Gastrocnemius medialis (tissue), 4 donors: ENCODE data around the gene PPY. TPM values are rescaled to one million over a fixed set of nuclear protein-coding genes. Genes with fewer than 3 reads are reported as not detected.
"Not testable (repeated sequence)": the region's sequence is repeated elsewhere in the genome, so short reads cannot be mapped to it uniquely, and the experiment has no call there.

Experiments used
- ATAC-seq, 2 donors: fragments of 150-250 bp; one replicate each; pipeline ENCODE4 v1.9.1; 2016
- DNase-seq, 2 donors: peaks; one replicate each; pipeline ENCODE4 v3.0.0-alpha.2; 2019
- H3K27ac ChIP-seq, 4 donors: fragments of 200-600 bp; sonication (generic); 1 replicate in 1 of 4; 2 replicates in 3 of 4; pipeline ENCODE4 v1.5.1; 2016 to 2018; ENCODE audit warnings: mild to moderate bottlenecking in 2 of 4, moderate library complexity in 1 of 4
- H3K27me3 ChIP-seq, 3 donors: fragments of 200-600 bp; sonication (generic) in 2 of 3; 1 replicate in 1 of 3; 2 replicates in 2 of 3; pipeline versions ENCODE4 v1.5.1 to v1.6.0; 2016 to 2019; ENCODE audit warnings: mild to moderate bottlenecking in 1 of 3, moderate library complexity in 1 of 3
- H3K36me3 ChIP-seq, 2 donors: fragments of 200-600 bp; sonication (generic) in 1 of 2; one replicate each; pipeline ENCODE4 v1.5.1; 2017 to 2018
- H3K4me1 ChIP-seq, 2 donors: fragments of 200-600 bp; sonication (generic) in 1 of 2; one replicate each; pipeline ENCODE4 v1.5.1; 2016 to 2017; ENCODE audit warnings: mild to moderate bottlenecking in 2 of 2
- H3K4me3 ChIP-seq, 4 donors: fragments of 200-600 bp; sonication (generic) in 3 of 4; 1 replicate in 1 of 4; 2 replicates in 3 of 4; pipeline ENCODE4 v1.5.1; 2016 to 2019; ENCODE audit warnings: mild to moderate bottlenecking in 2 of 4
- H3K9me3 ChIP-seq, 3 donors: fragments of 200-600 bp; sonication (generic) in 2 of 3; 1 replicate in 1 of 3; 2 replicates in 2 of 3; pipeline ENCODE4 v1.5.1; 2016 to 2019
- CTCF ChIP-seq, 5 experiments: fragments of 450-650 bp in 3 of 5; fragments of 200-600 bp in 2 of 5; sonication (generic) in 2 of 5; IDR thresholded peaks in 4 of 5; conservative IDR thresholded peaks in 1 of 5; 1 replicate in 4 of 5; 2 replicates in 1 of 5; pipeline ENCODE4 v1.5.1; 2016 to 2019; ENCODE audit warnings: antibody characterized with exemption in 5 of 5, mild to moderate bottlenecking in 3 of 5, moderate library complexity in 3 of 5
- POLR2A ChIP-seq, 2 donors: fragments of 450-650 bp; IDR thresholded peaks; one replicate each; pipeline ENCODE4 v1.6.1; 2017; ENCODE audit warnings: antibody characterized with exemption in 2 of 2, mild to moderate bottlenecking in 2 of 2, moderate library complexity in 2 of 2
- in situ Hi-C, 4 donors: fragments of 200-750 bp; cut with MboI; loops; one replicate each; pipeline versions ENCODE4 v1.15.0 to v1.8.0; 2017; ENCODE audit warnings: low sequenced_read_pairs in 4 of 4
- intact Hi-C: fragments of 100-400 bp; cut with DNase I; formaldehyde crosslinking; loops from one replicate; pipeline ENCODE4 v1.15.1; 2023; ENCODE audit warnings: low total_unique reads
- total RNA-seq, 4 donors: library from RNA; depleted of rRNA; stranded (reverse); fragments of >200 nt; gene quantifications; one replicate each; pipeline versions ENCODE4 v1.1.0 to v1.2.3, GENCODE V29; 2016

PPY gene
- total RNA-seq, 4 donors from 2014 or later: not detected

DNA sequence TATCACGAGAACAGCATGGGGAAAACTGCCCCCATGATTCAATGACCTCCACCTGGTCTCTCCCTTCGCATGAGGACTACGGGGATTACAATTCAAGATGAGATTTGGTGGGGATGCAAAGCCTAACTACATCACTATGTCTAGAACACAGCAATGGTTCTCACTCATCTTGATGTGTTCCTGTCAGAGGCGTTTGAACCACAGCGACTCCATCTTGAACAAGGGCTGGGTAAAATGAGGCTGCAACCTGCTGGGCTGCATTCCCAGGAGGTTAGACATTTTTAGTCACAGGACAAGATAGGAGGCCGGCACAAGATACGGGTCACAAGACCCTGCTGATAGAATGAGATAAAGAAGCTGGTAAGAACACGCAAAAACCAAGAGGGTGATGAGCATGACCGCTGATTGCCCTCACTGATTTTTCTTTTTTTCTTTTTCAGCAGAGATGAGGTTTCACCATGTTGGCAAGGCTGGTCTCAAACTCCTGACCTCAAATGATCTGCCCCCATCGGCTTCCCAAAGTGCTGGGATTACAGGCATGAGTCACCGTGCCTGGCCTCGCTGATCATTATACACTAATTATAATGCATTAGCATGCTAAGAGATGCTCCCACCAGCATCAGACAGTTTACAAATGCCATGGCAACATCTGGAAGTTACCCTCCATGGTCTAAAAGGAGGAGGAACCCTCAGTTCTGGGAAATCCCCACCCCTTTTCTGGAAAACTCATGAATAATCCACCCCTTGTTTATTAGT lies 3.0 kb upstream of the PPY start:
- Histone ChIP-seq H3K27ac (no peak overlapping the region), H3K27me3 (peaks cover 0 to 8% (median 0%) of the 10 kb centered on the region in 3 donors), H3K4me3 (no peak overlapping the region), H3K36me3 (no peaks in the 10 kb centered on the region), H3K9me3 (no peaks in the 10 kb centered on the region), H3K4me1 (no peaks in the 10 kb centered on the region)
- intact Hi-C loops: no loop called here
- TF ChIP-seq POLR2A (IDR thresholded peaks at IDR 0.05) (no peak), CTCF (IDR thresholded peaks at IDR 0.05 in 4 of 5, conservative IDR thresholded peaks at IDR 0.05 in 1 of 5) (no peak)
- no peak for DNase-seq
- in situ Hi-C loops: loop anchor here in 3 of 4 donors (10.0 kb wide), 3 partner anchors 50 to 100 kb away; no protein-coding TSS in a partner anchor
- ATAC-seq: no peak

DNA sequence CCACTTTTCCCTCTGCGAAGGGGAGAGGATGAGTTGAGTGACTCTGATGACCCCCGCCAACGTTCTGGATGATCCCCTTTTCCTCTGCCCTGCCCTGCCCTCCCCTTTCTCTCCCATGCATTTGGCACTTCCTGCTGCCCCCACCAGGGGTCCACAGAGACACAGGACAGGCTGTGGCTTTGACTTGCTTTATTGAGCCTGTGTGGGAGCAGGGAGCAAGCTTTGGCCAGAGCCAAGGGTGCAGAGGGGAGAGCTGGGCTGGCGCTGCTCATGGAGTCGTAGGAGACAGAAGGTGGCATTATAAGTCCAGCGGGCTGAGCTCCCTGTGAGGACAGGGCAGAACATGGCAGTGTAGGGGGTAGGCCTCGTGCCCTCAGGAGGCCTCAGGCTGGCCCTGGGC lies 1.6 kb downstream of the PPY start:
- DNase-seq (no peak), ATAC-seq (no peak)
- Histone ChIP-seq H3K36me3 (no peaks in the 10 kb centered on the region), H3K9me3 (no peaks in the 10 kb centered on the region), H3K4me1 (peaks cover 0 to 7% of the 10 kb centered on the region in 2 donors), H3K27ac (no peak overlapping the region), H3K4me3 (no peak overlapping the region), H3K27me3 (peaks cover 10 to 13% (median 13%) of the 10 kb centered on the region in 3 donors)
- in situ Hi-C loops (loop anchor here (5.0 to 10.0 kb wide), 5 partner anchors 52 to 104 kb away; no protein-coding TSS in a partner anchor), intact Hi-C loops (no loop called here)
- TF ChIP-seq CTCF (IDR thresholded peaks at IDR 0.05 in 4 of 5, conservative IDR thresholded peaks at IDR 0.05 in 1 of 5): no peak
- TF ChIP-seq POLR2A (IDR thresholded peaks at IDR 0.05): no peak

DNA sequence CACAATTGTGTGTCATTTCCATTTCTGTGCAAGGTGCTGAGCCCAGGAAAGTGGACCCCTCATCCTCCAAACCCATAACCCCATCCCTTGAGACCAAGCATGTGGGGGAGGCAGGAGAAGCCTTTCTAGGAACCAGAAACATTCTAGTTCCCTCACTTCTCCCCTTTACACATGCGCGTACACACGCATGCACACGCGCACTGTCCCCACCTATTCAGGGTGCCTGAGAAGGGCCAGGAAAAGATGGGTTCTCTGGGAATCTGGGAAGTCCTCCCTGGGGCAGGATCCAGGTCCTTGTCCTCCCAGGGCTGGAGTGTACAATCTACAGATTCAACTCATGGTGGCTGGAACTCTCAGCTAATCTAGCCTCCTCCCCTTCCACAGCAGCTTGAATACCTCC lies 2.4 kb downstream of the PPY start:
- Histone ChIP-seq H3K27me3 (peaks cover 10 to 13% (median 13%) of the 10 kb centered on the region in 3 donors), H3K4me3 (no peak overlapping the region), H3K4me1 (peaks cover 0 to 7% of the 10 kb centered on the region in 2 donors), H3K9me3 (no peaks in the 10 kb centered on the region), H3K36me3 (no peaks in the 10 kb centered on the region), H3K27ac (no peak overlapping the region)
- no peak for DNase-seq
- in situ Hi-C loops: loop anchor here (5.0 to 10.0 kb wide), 5 partner anchors 52 to 105 kb away; no protein-coding TSS in a partner anchor
- ATAC-seq: no peak
- intact Hi-C loops: no loop called here
- TF ChIP-seq POLR2A (IDR thresholded peaks at IDR 0.05): no peak
- no peak for TF ChIP-seq CTCF (IDR thresholded peaks at IDR 0.05 in 4 of 5, conservative IDR thresholded peaks at IDR 0.05 in 1 of 5)

DNA sequence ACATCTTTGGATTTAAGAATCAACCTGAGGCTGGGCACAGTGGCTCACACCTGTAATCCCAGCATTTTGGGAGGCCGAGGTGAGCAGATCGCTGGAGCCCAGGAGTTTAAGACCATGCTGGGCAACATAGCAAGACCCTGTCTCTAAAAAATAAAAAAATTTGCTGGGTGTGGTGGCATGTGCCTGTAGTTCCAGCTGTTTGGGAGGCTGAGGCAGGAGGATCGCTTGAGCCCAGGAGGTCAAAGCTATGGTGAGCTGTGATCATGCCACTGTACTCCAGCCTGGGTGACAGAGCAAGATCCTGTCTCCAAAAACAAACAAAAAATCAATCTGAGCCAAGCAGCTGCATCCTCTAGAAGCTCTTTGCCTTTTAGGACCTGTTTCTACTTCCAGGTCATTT lies 2.8 kb downstream of the PPY start:
- H3K27me3 ChIP-seq: peaks cover 10 to 13% (median 13%) of the 10 kb centered on the region in 3 donors
- in situ Hi-C loops: not testable (repeated sequence)

DNA sequence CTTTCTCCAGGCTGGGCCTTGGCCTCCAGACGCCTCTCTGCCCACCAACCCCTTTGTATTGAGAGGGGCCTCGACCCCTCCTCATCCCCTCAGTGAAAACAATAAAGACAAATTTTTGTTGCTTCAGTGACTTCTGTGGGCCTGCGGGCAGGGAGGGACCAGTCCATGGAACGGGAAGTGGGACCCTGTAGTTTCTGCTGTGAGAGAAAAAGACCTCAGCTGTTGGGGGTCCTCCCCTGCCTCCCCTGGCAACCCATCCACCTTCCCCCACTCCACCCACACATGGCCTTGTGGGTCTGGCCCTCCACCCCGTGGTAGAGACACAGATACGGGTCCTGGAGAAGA lies 3.5 kb downstream of the PPY start:
- no peak for ATAC-seq

More for the DNA sequence above, 2.8 kb downstream of the PPY start:
- intact Hi-C loops, H3K27ac ChIP-seq, H3K4me3 ChIP-seq, ATAC-seq, H3K4me1 ChIP-seq, H3K36me3 ChIP-seq, H3K9me3 ChIP-seq, DNase-seq: not testable (repeated sequence)

More for the DNA sequence above, 3.5 kb downstream of the PPY start:
- TF ChIP-seq POLR2A (IDR thresholded peaks at IDR 0.05) (no peak), CTCF (IDR thresholded peaks at IDR 0.05 in 4 of 5, conservative IDR thresholded peaks at IDR 0.05 in 1 of 5) (no peak)
- Histone ChIP-seq H3K27me3 (peaks cover 10 to 13% (median 13%) of the 10 kb centered on the region in 3 donors), H3K27ac (no peak overlapping the region), H3K4me3 (no peak overlapping the region), H3K36me3 (no peaks in the 10 kb centered on the region), H3K4me1 (peaks cover 0 to 7% of the 10 kb centered on the region in 2 donors), H3K9me3 (no peaks in the 10 kb centered on the region)
- no peak for DNase-seq
- in situ Hi-C loops: no loop called here
- intact Hi-C loops: no loop called here
